GM21576 (cell line): ENCODE measurements around the gene MARCHF4.

Experiments used
- ATAC-seq: cut with Tn5 transposase; IDR thresholded peaks from one replicate; pipeline ENCODE4 v1.9.1; 2021; ENCODE audit warnings: mild to moderate bottlenecking, moderate library complexity; ENCODE audit not compliant: unreplicated experiment

MARCHF4 gene

GRCh38 chr2:216371721-216372702, at the start of gene MARCHF4:
MARCHF4 (minus strand) TSS chr2:216372483; CDS start chr2:216370260, 2,223 bp downstream.
- ATAC-seq, result no peak

- no peak for ATAC-seq
These were observed 48.3 kb upstream of the MARCHF4 start for GRCh38 chr2:216420367-216421101.

- no peak for ATAC-seq
These were observed 46.7 kb upstream of the MARCHF4 start for GRCh38 chr2:216418981-216419380.

- ATAC-seq, result no peak
These were observed 44.5 kb upstream of the MARCHF4 start for GRCh38 chr2:216416571-216417307.

- ATAC-seq, result no peak
These were observed 43.3 kb upstream of the MARCHF4 start for GRCh38 chr2:216415541-216415940.

GRCh38 chr2:216414772-216415319, 42.6 kb upstream of the MARCHF4 start:
- no peak for ATAC-seq

GRCh38 chr2:216413882-216414281, 41.6 kb upstream of the MARCHF4 start:
- no peak for ATAC-seq

GRCh38 chr2:216412022-216412999, 40.0 kb upstream of the MARCHF4 start, which contains the start of gene SMARCAL1:
SMARCAL1 (plus strand) TSS chr2:216412484; CDS start chr2:216414705, 2,221 bp downstream.
- ATAC-seq, result peak; percentile 93

- no peak for ATAC-seq
These were observed 38.3 kb upstream of the MARCHF4 start for GRCh38 chr2:216410550-216410949.

GRCh38 chr2:216408426-216409290, 36.4 kb upstream of the MARCHF4 start:
- ATAC-seq, result no peak

- no peak for ATAC-seq
These were observed 34.5 kb upstream of the MARCHF4 start for GRCh38 chr2:216406826-216407225.

- ATAC-seq, result no peak
These were observed 33.3 kb upstream of the MARCHF4 start for GRCh38 chr2:216405588-216405987.

GRCh38 chr2:216404010-216404618, 31.8 kb upstream of the MARCHF4 start:
- no peak for ATAC-seq

- no peak for ATAC-seq
These were observed 30.5 kb upstream of the MARCHF4 start for GRCh38 chr2:216402751-216403150.

- ATAC-seq, result no peak
These were observed 27.3 kb upstream of the MARCHF4 start for GRCh38 chr2:216399621-216400020.

GRCh38 chr2:216394881-216395280, 22.6 kb upstream of the MARCHF4 start:
- ATAC-seq, result no peak

- ATAC-seq, result no peak
These were observed 20.9 kb upstream of the MARCHF4 start for GRCh38 chr2:216392945-216393840.
